ENCODE measurements around the gene FAHD1. TPM values are rescaled to one million over a fixed set of nuclear protein-coding genes. Genes with fewer than 3 reads are reported as not detected.
A peak's percentile ranks its signal among the peaks of the same experiment; 100 is the strongest.

The FAHD1 gene
- 10 to 100 TPM; 27.2 to 35.4 (median 29.7) TPM for total RNA-seq

- peak within 1 kb of the TSS; percentile 76 to 96 (median 95) for H3K4me3 ChIP-seq
- no peaks in the 10 kb centered on the region for H3K27me3 ChIP-seq
- intact Hi-C loops (cut with DNase I; ENCODE audit: low total_unique reads): no loop called here
- peak; percentile 89 to 95 for DNase-seq (ENCODE audit: low spot score in 2 of 2)
- peak within 1 kb of the TSS; percentile 73 to 80 for H3K27ac ChIP-seq
- H3K4me1 ChIP-seq: peaks cover 0 to 18% of the 10 kb centered on the region in 2 donors
- no peaks in the 10 kb centered on the region for H3K9me3 ChIP-seq
- TF ChIP-seq POLR2A (IDR thresholded peaks at IDR 0.05): no peak
- TF ChIP-seq POLR2AphosphoS5 (IDR thresholded peaks at IDR 0.05): peak; percentile 89 to 94 (median 92)
- no peak for TF ChIP-seq CTCF (IDR thresholded peaks at IDR 0.05)
- no peaks in the 10 kb centered on the region for H3K36me3 ChIP-seq
These were observed at the start of gene FAHD1, which contains the start of gene HAGH for GRCh38 chr16:1826691-1827573. Gene FAHD1 (plus strand): TSS chr16:1827206. CDS start chr16:1827239, 33 bp downstream. Gene HAGH (minus strand): TSS chr16:1826825. CDS start chr16:1826787, 38 bp downstream.

- peaks cover 5% of the 10 kb centered on the region for H3K36me3 ChIP-seq
- no peaks in the 10 kb centered on the region for H3K9me3 ChIP-seq
- DNase-seq (ENCODE audit: low spot score in 2 of 2): no peak
- intact Hi-C loops (cut with DNase I; ENCODE audit: low total_unique reads): no loop called here
- peaks cover 8 to 21% of the 10 kb centered on the region in 2 donors for H3K4me1 ChIP-seq
- H3K27ac ChIP-seq: no peak overlapping the region
- TF ChIP-seq POLR2AphosphoS5 (IDR thresholded peaks at IDR 0.05) (no peak), CTCF (IDR thresholded peaks at IDR 0.05) (no peak), POLR2A (IDR thresholded peaks at IDR 0.05) (no peak)
- no peak overlapping the region for H3K4me3 ChIP-seq
- H3K27me3 ChIP-seq: no peaks in the 10 kb centered on the region
These were observed 49.4 kb upstream of the FAHD1 start for GRCh38 chr16:1777375-1778199.

GRCh38 chr16:1778200-1779179 is 48.5 kb upstream of the FAHD1 start:
- intact Hi-C loops (cut with DNase I; ENCODE audit: low total_unique reads): no loop called here
- no peak overlapping the region for H3K27ac ChIP-seq
- no peak for DNase-seq (ENCODE audit: low spot score in 2 of 2)
- peaks cover 5% of the 10 kb centered on the region for H3K36me3 ChIP-seq
- no peaks in the 10 kb centered on the region for H3K27me3 ChIP-seq
- H3K9me3 ChIP-seq: no peaks in the 10 kb centered on the region
- TF ChIP-seq POLR2AphosphoS5 (IDR thresholded peaks at IDR 0.05): no peak
- TF ChIP-seq POLR2A (IDR thresholded peaks at IDR 0.05): no peak
- TF ChIP-seq CTCF (IDR thresholded peaks at IDR 0.05): no peak
- H3K4me1 ChIP-seq: peaks cover 8 to 21% of the 10 kb centered on the region in 2 donors
- H3K4me3 ChIP-seq: no peak overlapping the region

- intact Hi-C loops (cut with DNase I; ENCODE audit: low total_unique reads): no loop called here
- Histone ChIP-seq H3K9me3 (no peaks in the 10 kb centered on the region), H3K4me3 (no peak overlapping the region), H3K27ac (no peak overlapping the region), H3K27me3 (no peaks in the 10 kb centered on the region), H3K36me3 (peaks cover 5% of the 10 kb centered on the region), H3K4me1 (peaks cover 4 to 21% of the 10 kb centered on the region in 2 donors)
- TF ChIP-seq POLR2A (IDR thresholded peaks at IDR 0.05) (no peak), POLR2AphosphoS5 (IDR thresholded peaks at IDR 0.05) (no peak), CTCF (IDR thresholded peaks at IDR 0.05) (no peak)
- no peak for DNase-seq (ENCODE audit: low spot score in 2 of 2)
These were observed 47.7 kb upstream of the FAHD1 start for GRCh38 chr16:1779234-1779701.

Data from breast epithelium (tissue), 4 donors.